H1 (cell line): ENCODE data around the gene PTPMT1. TPM values are rescaled to one million over a fixed set of nuclear protein-coding genes. Genes with fewer than 3 reads are reported as not detected.

ENCODE experiments used
- CTCF ChIA-PET: fragments of 300-600 bp; sonication (Branson Sonifier 250); formaldehyde crosslinking; loops from one replicate; lab custom pipeline; 2021; ENCODE audit not compliant: partially characterized antibody; lab: Charles Lee
- POLR2A ChIA-PET: fragments of 300-600 bp; sonication (Branson Sonifier 250); formaldehyde crosslinking; loops from one replicate; lab custom pipeline; 2021; ENCODE audit warnings: inconsistent platforms; ENCODE audit not compliant: partially characterized antibody; lab: Charles Lee
- DNase-seq, 2 experiments: peaks; one replicate each; pipeline versions ENCODE4 v3.0.0 to v3.0.0-alpha.2; 2010 to 2022; ENCODE audit warnings: low spot score in 2 of 2, low read depth in 1 of 2, mixed read lengths in 1 of 2
- FAIRE-seq: peaks from 2 replicates; lab custom pipeline; 2011; peaks lifted over from hg19 to GRCh38; lab: Jason Lieb, UNC
- H2AFZ ChIP-seq: 2 replicates; pipeline ENCODE4 v1.8.1; 2012; ENCODE audit warnings: low read length, inconsistent platforms
- H2AK5ac ChIP-seq: 2 replicates; pipeline ENCODE4 v1.6.1; 2013; ENCODE audit warnings: low read depth, low read length
- H2BK120ac ChIP-seq: replicated peaks from 2 replicates; pipeline ENCODE3; 2013; ENCODE audit warnings: low read depth, low read length, inconsistent platforms
- H2BK12ac ChIP-seq: 2 replicates; pipeline ENCODE4 v1.6.1; 2013; ENCODE audit warnings: low read depth, low read length
- H2BK15ac ChIP-seq: 2 replicates; pipeline ENCODE4 v1.6.1; 2013; ENCODE audit warnings: low read length
- H2BK20ac ChIP-seq: 2 replicates; pipeline ENCODE4 v1.6.1; 2013; ENCODE audit warnings: low read length
- H2BK5ac ChIP-seq: 2 replicates; pipeline ENCODE4 v1.6.1; 2013; ENCODE audit warnings: low read depth, low read length
- H3K14ac ChIP-seq: 2 replicates; pipeline ENCODE4 v1.6.1; 2013; ENCODE audit warnings: inconsistent platforms; ENCODE audit not compliant: insufficient read length
- H3K18ac ChIP-seq: 2 replicates; pipeline ENCODE4 v1.6.1; 2013; ENCODE audit warnings: low read length; ENCODE audit errors: extremely low read depth
- H3K23ac ChIP-seq: 2 replicates; pipeline ENCODE4 v1.6.1; 2013; ENCODE audit warnings: inconsistent platforms; ENCODE audit not compliant: insufficient read length
- H3K23me2 ChIP-seq: 2 replicates; pipeline ENCODE4 v1.6.1; 2013; ENCODE audit warnings: low read depth, low read length
- H3K27ac ChIP-seq: 2 replicates; pipeline ENCODE4 v1.6.1; 2011; ENCODE audit warnings: low read depth, low read length, inconsistent platforms
- H3K27me3 ChIP-seq, 4 experiments: replicated peaks in 1 of 4; 1 replicate in 1 of 4; 2 replicates in 3 of 4; pipeline versions ENCODE4 v1.6.1 to v1.8.1; 2011 to 2013; ENCODE audit warnings: low read length in 3 of 4, mild to moderate bottlenecking in 3 of 4, inconsistent platforms in 2 of 4, mixed read lengths in 2 of 4, moderate library complexity in 1 of 4; ENCODE audit not compliant: control insufficient read depth in 3 of 4, insufficient read depth in 3 of 4; ENCODE audit errors: extremely low read depth in 1 of 4
- H3K36me3 ChIP-seq, 4 experiments: 2 replicates each; pipeline versions ENCODE4 v1.6.1 to v1.8.1; 2011 to 2013; ENCODE audit warnings: mild to moderate bottlenecking in 4 of 4, low read length in 3 of 4, moderate library complexity in 2 of 4, control low read depth in 1 of 4, inconsistent platforms in 1 of 4; ENCODE audit not compliant: insufficient read depth in 4 of 4, control insufficient read depth in 2 of 4
- H3K4ac ChIP-seq: replicated peaks from 2 replicates; pipeline ENCODE3; 2013; ENCODE audit warnings: low read length, low read depth, mixed read lengths, inconsistent platforms; ENCODE audit not compliant: insufficient read length
- H3K4me1 ChIP-seq, 4 experiments: replicated peaks in 1 of 4; 1 replicate in 1 of 4; 2 replicates in 3 of 4; pipeline versions ENCODE4 v1.6.1 to v1.8.1; 2011 to 2013; ENCODE audit warnings: low read length in 3 of 4, inconsistent platforms in 2 of 4, mixed read lengths in 1 of 4; ENCODE audit not compliant: insufficient read depth in 4 of 4, control insufficient read depth in 3 of 4
- H3K4me2 ChIP-seq, 2 experiments: 2 replicates each; pipeline versions ENCODE4 v1.6.1 to v1.8.1; 2011 to 2013; ENCODE audit warnings: low read depth in 2 of 2, low read length in 2 of 2, control low read depth in 1 of 2, inconsistent platforms in 1 of 2, mild to moderate bottlenecking in 1 of 2; ENCODE audit not compliant: insufficient read depth in 1 of 2
- H3K4me3 ChIP-seq, 4 experiments: fragments of 200-600, 300-600 bp in 1 of 4; sonication (generic), shearing (Covaris generic), sonication (Bioruptor Twin) in 1 of 4; 2 replicates each; pipeline versions ENCODE4 v1.5.1 to v1.8.1; 2011 to 2016; ENCODE audit warnings: low read length in 4 of 4, low read depth in 3 of 4, control low read depth in 2 of 4, inconsistent platforms in 2 of 4, mild to moderate bottlenecking in 2 of 4, mixed read lengths in 1 of 4, moderate library complexity in 1 of 4; ENCODE audit not compliant: insufficient read depth in 2 of 4; ENCODE audit errors: extremely low read depth in 1 of 4
- H3K56ac ChIP-seq: replicated peaks from 2 replicates; pipeline ENCODE3; 2013; ENCODE audit warnings: low read depth, mild to moderate bottlenecking, mixed read lengths, low read length, inconsistent platforms; ENCODE audit not compliant: insufficient read length
- H3K79me1 ChIP-seq: 2 replicates; pipeline ENCODE4 v1.6.1; 2013; ENCODE audit warnings: low read depth, low read length, control low read depth
- H3K79me2 ChIP-seq, 2 experiments: 2 replicates each; pipeline versions ENCODE4 v1.6.1 to v1.8.1; 2012 to 2013; ENCODE audit warnings: low read length in 2 of 2, mild to moderate bottlenecking in 2 of 2, inconsistent platforms in 1 of 2; ENCODE audit not compliant: insufficient read depth in 2 of 2, control insufficient read depth in 1 of 2
- H3K9ac ChIP-seq, 4 experiments: replicated peaks in 1 of 4; 1 replicate in 1 of 4; 2 replicates in 3 of 4; pipeline versions ENCODE4 v1.6.1 to v1.8.1; 2011 to 2013; ENCODE audit warnings: low read depth in 3 of 4, low read length in 3 of 4, control low read depth in 2 of 4, mild to moderate bottlenecking in 2 of 4, moderate library complexity in 2 of 4, inconsistent platforms in 1 of 4; ENCODE audit errors: extremely low read depth in 1 of 4
- H3K9me3 ChIP-seq, 2 experiments: 2 replicates each; pipeline versions ENCODE4 v1.6.1 to v1.8.1; 2012 to 2013; ENCODE audit warnings: mild to moderate bottlenecking in 2 of 2, moderate library complexity in 2 of 2, control low read depth in 1 of 2, inconsistent platforms in 1 of 2, low read depth in 1 of 2, low read length in 1 of 2, mixed read lengths in 1 of 2; ENCODE audit not compliant: insufficient read depth in 2 of 2
- H4K20me1 ChIP-seq, 2 experiments: replicated peaks in 1 of 2; 2 replicates each; pipeline versions ENCODE3 to v1.8.1; 2011 to 2013; ENCODE audit warnings: inconsistent platforms in 2 of 2, low read length in 2 of 2, mild to moderate bottlenecking in 1 of 2; ENCODE audit not compliant: insufficient read depth in 2 of 2, control insufficient read depth in 1 of 2
- H4K5ac ChIP-seq: 2 replicates; pipeline ENCODE4 v1.6.1; 2013; ENCODE audit warnings: low read length, low read depth, mixed read lengths, inconsistent platforms; ENCODE audit not compliant: insufficient read length
- H4K8ac ChIP-seq: 2 replicates; pipeline ENCODE4 v1.8.0; 2013; ENCODE audit warnings: mild to moderate bottlenecking, moderate library complexity, low read length, inconsistent platforms; ENCODE audit not compliant: insufficient read depth; ENCODE audit errors: extremely low read depth
- H4K91ac ChIP-seq: replicated peaks from 2 replicates; pipeline ENCODE3; 2013; ENCODE audit warnings: low read length, mixed read lengths, inconsistent platforms; ENCODE audit not compliant: insufficient read length
- BACH1 ChIP-seq: IDR thresholded peaks from 2 replicates; pipeline ENCODE4 v1.6.1; 2012; ENCODE audit warnings: low read length, improper control_type of control experiment
- CBX5 ChIP-seq: fragments of 300-800, 300-1000 bp; sonication (generic); IDR thresholded peaks from 2 replicates; pipeline ENCODE4 v1.7.1; 2016; ENCODE audit warnings: antibody characterized with exemption, low read length, low read depth
- CBX8 ChIP-seq: fragments of 300-800, 300-1000 bp; sonication (generic); IDR thresholded peaks from 2 replicates; pipeline ENCODE4 v1.7.1; 2016; ENCODE audit warnings: low read depth, low read length, borderline replicate concordance
- CREB1 ChIP-seq: IDR thresholded peaks from 2 replicates; pipeline ENCODE4 v1.6.1; 2012; ENCODE audit warnings: inconsistent platforms
- EP300 ChIP-seq, 2 experiments: IDR thresholded peaks; 1 replicate in 1 of 2; 2 replicates in 1 of 2; pipeline ENCODE4 v1.6.1; 2011 to 2012; ENCODE audit warnings: low read depth in 2 of 2, low read length in 2 of 2, mild to moderate bottlenecking in 2 of 2, borderline replicate concordance in 1 of 2, inconsistent platforms in 1 of 2, moderate library complexity in 1 of 2
- FOSL1 ChIP-seq: IDR thresholded peaks from 2 replicates; pipeline ENCODE4 v1.6.1; 2011; ENCODE audit warnings: mild to moderate bottlenecking, low read depth, low read length, moderate library complexity; ENCODE audit not compliant: insufficient read depth
- JUND ChIP-seq: IDR thresholded peaks from 2 replicates; pipeline ENCODE4 v1.6.1; 2011; ENCODE audit warnings: mild to moderate bottlenecking, improper control_type of control experiment, low read length
- KDM4A ChIP-seq: IDR thresholded peaks from one replicate; pipeline ENCODE4 v1.7.1; 2012; ENCODE audit warnings: low read depth, mild to moderate bottlenecking, moderate library complexity, low read length, inconsistent platforms; ENCODE audit not compliant: severe bottlenecking
- POLR2A ChIP-seq, 2 experiments: IDR thresholded peaks; 1 replicate in 1 of 2; 2 replicates in 1 of 2; pipeline ENCODE4 v1.6.1; 2011; ENCODE audit warnings: low read depth in 2 of 2, low read length in 2 of 2, mild to moderate bottlenecking in 2 of 2; ENCODE audit errors: control extremely low read depth in 1 of 2
- RAD21 ChIP-seq, 2 experiments: IDR thresholded peaks in 1 of 2; conservative IDR thresholded peaks in 1 of 2; 2 replicates each; pipeline ENCODE4 v1.6.1; 2011; ENCODE audit warnings: low read depth in 2 of 2, low read length in 2 of 2, improper control_type of control experiment in 1 of 2, inconsistent platforms in 1 of 2, mild to moderate bottlenecking in 1 of 2, moderate library complexity in 1 of 2
- SRF ChIP-seq: IDR thresholded peaks from 2 replicates; pipeline ENCODE4 v1.6.1; 2011; ENCODE audit warnings: mild to moderate bottlenecking, low read depth, low read length, moderate library complexity
- TAF1 ChIP-seq: IDR thresholded peaks from 2 replicates; pipeline ENCODE4 v1.6.1; 2011; ENCODE audit warnings: mild to moderate bottlenecking, low read depth, low read length
- WGBS, 2 experiments: shearing (Covaris generic) in 1 of 2; methylation state at CpG; one replicate each; pipeline versions ENCODE4 v1.1.6 to v1.1.7; 2013 to 2015; ENCODE audit warnings: low lambda C conversion rate in 2 of 2, mixed read lengths in 2 of 2, inconsistent platforms in 1 of 2, low coverage in 1 of 2, missing lambda C conversion rate in 1 of 2; ENCODE audit not compliant: insufficient replicate concordance in 2 of 2, insufficient coverage in 1 of 2, insufficient read length in 1 of 2; ENCODE audit errors: extremely low coverage in 1 of 2, missing lambda C conversion rate in 1 of 2; 5-methylcytosine and 5-hydroxymethylcytosine counted together
- polyA plus RNA-seq, 7 experiments: library from polyadenylated mRNA; depleted of rRNA in 3 of 7; stranded (reverse) in 5 of 7; unstranded in 2 of 7; fragments of >200 nt in 5 of 7; fragments of 200-250 nt in 2 of 7; gene quantifications; 1 replicate in 5 of 7; 2 replicates in 1 of 7; 4 replicates in 1 of 7; pipeline versions ENCODE4 v1.2.1 to v1.2.3, GENCODE V29; 2011 to 2013; ENCODE audit warnings: missing spikeins in 2 of 7, mixed read lengths in 2 of 7
- total RNA-seq: library from RNA; stranded (reverse); fragmentation: NEBNext Ultra II Directional; extraction: Animal tissue kit (Norgen Biotek cat#: 25700); gene quantifications from 2 replicates; pipeline ENCODE4 v1.2.1, GENCODE V29; 2021
- TF ChIP-seq, protein P1 (sequence below): IDR thresholded peaks from 2 replicates; pipeline ENCODE4 v1.6.1; 2012; ENCODE audit warnings: inconsistent platforms

The PTPMT1 gene
- total and polyA plus RNA-seq, 2 of the 8 experiments (the other 6 are each of a cell fraction or from before 2014, with no cell fraction given): 44.8 to 105 TPM

DNA sequence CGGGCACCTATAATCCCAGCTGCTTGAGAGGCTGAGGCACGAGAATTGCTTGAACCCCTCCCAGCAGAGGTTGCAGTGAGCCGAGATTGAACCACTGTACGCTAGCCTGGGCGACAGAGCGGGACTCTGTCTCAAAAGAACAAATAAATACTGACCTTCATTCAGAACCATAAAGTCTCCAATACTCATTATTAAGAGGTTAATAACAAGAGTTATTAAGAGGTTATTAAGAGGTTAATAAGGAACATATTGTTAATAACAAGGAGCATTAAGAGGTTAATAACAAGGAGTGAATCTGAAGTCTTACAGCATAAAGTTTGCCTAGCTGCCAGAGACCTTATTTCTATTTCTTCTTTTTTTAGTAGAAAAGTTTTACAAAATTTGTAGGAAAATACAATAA lies 20.1 kb upstream of the PTPMT1 start:
- Histone ChIP-seq H3K4me1 (peaks cover 0 to 2% (median 0%) of the 10 kb centered on the region in 4 experiments; a peak in 1 of 7 replicates), H2AK5ac (no peak overlapping the region), H3K79me2 (peaks cover 63 to 99% of the 10 kb centered on the region in 2 experiments), H3K56ac (no peak overlapping the region), H3K79me1 (peaks cover 2% of the 10 kb centered on the region), H3K23ac (no peak overlapping the region), H4K5ac (no peak overlapping the region), H3K14ac (no peak overlapping the region), H2BK120ac (no peak overlapping the region), H2BK5ac (no peak overlapping the region), H3K36me3 (no peaks in the 10 kb centered on the region; a peak in 2 of 8 replicates), H3K4me3 (no peak overlapping the region), H3K9ac (no peak overlapping the region), H3K9me3 (no peaks in the 10 kb centered on the region), H2BK15ac (no peak overlapping the region), H3K4me2 (no peak overlapping the region), H4K20me1 (peaks cover 25 to 31% of the 10 kb centered on the region in 2 experiments), H4K8ac (no peak overlapping the region), H3K18ac (no peak overlapping the region), H2BK20ac (no peak overlapping the region), H3K4ac (no peak overlapping the region), H3K23me2 (no peaks in the 10 kb centered on the region), H3K27ac (no peak overlapping the region), H4K91ac (no peak overlapping the region), H2AFZ (no peak overlapping the region), H3K27me3 (no peaks in the 10 kb centered on the region), H2BK12ac (no peak overlapping the region)
- 100% methylated on average over 6 of the region's 6 CpGs; no CpG with 5 or more reads in 1 of the 2 experiments for WGBS, 2 experiments
- POLR2A ChIA-PET: interaction anchor here (1.1 to 2.8 kb wide), 5 partner anchors 9 to 29 kb away, joined by 3 to 7 read pairs (median 5); partner anchors contain the start of gene PTPMT1
- FAIRE-seq: no peak
- DNase-seq: no peak
- CTCF ChIA-PET: interaction anchor here (0.6 to 0.7 kb wide), 3 partner anchors 14 to 286 kb away, joined by 3 read pairs; no protein-coding TSS in a partner anchor
- TF ChIP-seq RAD21 (IDR thresholded peaks at IDR 0.05 in 1 of 2, conservative IDR thresholded peaks at IDR 0.05 in 1 of 2; ENCODE audit: low read depth in 2 of 2, low read length in 2 of 2) (no peak), FOSL1 (no peak), EP300 (IDR thresholded peaks at IDR 0.05; ENCODE audit: borderline replicate concordance in 1 of 2, low read depth in 2 of 2, low read length in 2 of 2) (no peak), CBX8 (no peak), CREB1 (no peak), KDM4A (no peak), SRF (no peak), JUND (no peak), CBX5 (no peak), POLR2A (IDR thresholded peaks at IDR 0.05; ENCODE audit: control extremely low read depth in 1 of 2, low read depth in 2 of 2, low read length in 2 of 2) (no peak), BACH1 (no peak), TAF1 (no peak)
- TF ChIP-seq, protein P1, sequence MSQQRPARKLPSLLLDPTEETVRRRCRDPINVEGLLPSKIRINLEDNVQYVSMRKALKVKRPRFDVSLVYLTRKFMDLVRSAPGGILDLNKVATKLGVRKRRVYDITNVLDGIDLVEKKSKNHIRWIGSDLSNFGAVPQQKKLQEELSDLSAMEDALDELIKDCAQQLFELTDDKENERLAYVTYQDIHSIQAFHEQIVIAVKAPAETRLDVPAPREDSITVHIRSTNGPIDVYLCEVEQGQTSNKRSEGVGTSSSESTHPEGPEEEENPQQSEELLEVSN: no peak
